Effector memory CD4-positive, alpha-beta T cell (primary cell): Measurements from ENCODE around the gene ERC1.

Experiments
- DNase-seq, 3 donors: peaks; one replicate each; pipeline ENCODE4 v3.0.0-alpha.2; 2020
- H3K27ac ChIP-seq: 2 replicates; pipeline ENCODE4 v1.7.0; 2013; ENCODE audit warnings: mild to moderate bottlenecking, low read length, moderate library complexity; ENCODE audit not compliant: insufficient read depth, poor library complexity, severe bottlenecking
- H3K27me3 ChIP-seq: replicated peaks from 2 replicates; pipeline ENCODE4 v1.7.0; 2013; ENCODE audit warnings: mild to moderate bottlenecking, low read length; ENCODE audit not compliant: insufficient read depth, control insufficient read depth, poor library complexity, severe bottlenecking
- H3K36me3 ChIP-seq: 2 replicates; pipeline ENCODE4 v1.7.0; 2013; ENCODE audit warnings: mild to moderate bottlenecking, low read length, moderate library complexity; ENCODE audit not compliant: control insufficient read depth, insufficient read depth
- H3K4me1 ChIP-seq: 2 replicates; pipeline ENCODE4 v1.7.0; 2013; ENCODE audit warnings: low read length, mild to moderate bottlenecking; ENCODE audit not compliant: control insufficient read depth, insufficient read depth, poor library complexity, severe bottlenecking
- H3K4me3 ChIP-seq: 2 replicates; pipeline ENCODE4 v1.7.0; 2013; ENCODE audit warnings: low read length, low read depth, mild to moderate bottlenecking; ENCODE audit not compliant: insufficient read depth, poor library complexity, severe bottlenecking
- H3K9me3 ChIP-seq: 2 replicates; pipeline ENCODE4 v1.7.0; 2013; ENCODE audit warnings: mild to moderate bottlenecking, low read length, moderate library complexity; ENCODE audit not compliant: control insufficient read depth

Gene ERC1

GRCh38 chr12:1531654-1532374 is 540.8 kb downstream of the ERC1 start:
- H3K27ac ChIP-seq, result no peak overlapping the region
- no peaks in the 10 kb centered on the region for H3K36me3 ChIP-seq
- no peaks in the 10 kb centered on the region for H3K9me3 ChIP-seq
- peaks cover 27% of the 10 kb centered on the region for H3K27me3 ChIP-seq
- H3K4me1 ChIP-seq, result peaks cover 38% of the 10 kb centered on the region
- peak overlapping the region; percentile 48 for H3K4me3 ChIP-seq
- no peak for DNase-seq

GRCh38 chr12:1532375-1533165 is 541.5 kb downstream of the ERC1 start:
- Histone ChIP-seq H3K36me3 (no peaks in the 10 kb centered on the region), H3K27me3 (peaks cover 27% of the 10 kb centered on the region), H3K4me3 (peak overlapping the region; percentile 24), H3K4me1 (peaks cover 38% of the 10 kb centered on the region), H3K27ac (no peak overlapping the region), H3K9me3 (no peaks in the 10 kb centered on the region)
- DNase-seq, result no peak

DNA sequence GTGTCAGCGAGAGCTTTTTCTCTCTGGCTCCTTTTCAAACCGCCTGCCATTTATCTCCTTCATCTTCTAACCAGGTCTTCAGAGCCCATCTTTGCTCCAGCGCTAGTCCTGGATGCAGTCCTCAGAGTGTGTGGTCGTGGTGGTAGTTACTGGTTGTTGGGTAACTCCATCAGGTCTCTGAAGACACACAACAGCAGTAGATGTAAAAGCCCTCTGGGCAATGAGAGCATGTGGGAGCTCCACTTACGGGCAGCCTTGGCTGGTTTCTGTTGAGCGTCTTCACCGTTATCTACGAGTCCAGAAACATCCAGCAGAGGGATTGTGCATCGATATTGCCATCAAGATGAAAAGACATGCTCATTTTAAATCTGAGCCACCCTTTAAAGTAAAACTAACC is 542.2 kb downstream of the ERC1 start:
- H3K27ac ChIP-seq, result no peak overlapping the region
- H3K9me3 ChIP-seq, result no peaks in the 10 kb centered on the region
- peak overlapping the region; percentile 24 for H3K4me3 ChIP-seq
- peaks cover 38% of the 10 kb centered on the region for H3K4me1 ChIP-seq
- DNase-seq, result no peak
- peaks cover 23% of the 10 kb centered on the region for H3K27me3 ChIP-seq
- H3K36me3 ChIP-seq, result no peaks in the 10 kb centered on the region

DNA sequence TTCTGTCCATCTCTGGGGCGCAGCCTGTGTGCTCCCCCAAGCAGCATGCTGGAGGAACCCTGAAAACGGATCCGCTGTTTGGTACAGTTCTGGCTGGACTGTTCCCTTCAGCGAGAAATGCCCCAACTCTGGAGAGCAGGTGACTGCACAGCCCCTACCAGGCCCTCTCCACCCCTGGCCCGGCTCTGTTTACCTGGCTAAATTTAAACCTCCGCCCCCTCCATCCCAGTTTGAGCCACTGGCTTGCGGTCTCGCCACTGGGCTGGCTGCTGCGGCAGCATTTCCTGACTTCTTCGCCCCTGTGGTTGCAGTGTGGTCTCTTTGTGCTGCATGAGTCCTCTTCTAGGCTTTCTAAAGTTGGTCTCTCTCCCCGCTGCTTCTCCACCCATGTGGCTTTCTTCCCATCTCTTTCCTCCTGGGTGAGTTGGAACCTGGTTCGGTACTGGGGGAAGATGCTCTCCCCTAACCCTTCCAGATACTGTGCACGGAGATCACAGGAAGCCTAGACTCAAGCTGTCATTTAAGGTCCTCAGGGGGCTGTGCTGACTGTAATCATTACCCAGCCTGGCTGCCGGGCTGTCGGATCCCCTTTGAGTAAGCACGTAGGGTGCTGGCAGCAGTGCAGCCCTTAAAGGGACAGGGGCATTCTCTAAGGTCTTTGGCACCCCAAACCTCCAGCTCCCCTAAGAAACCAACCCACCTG is 542.7 kb downstream of the ERC1 start:
- Histone ChIP-seq H3K36me3 (no peaks in the 10 kb centered on the region), H3K27ac (no peak overlapping the region), H3K4me3 (peak overlapping the region; percentile 24), H3K27me3 (peaks cover 23% of the 10 kb centered on the region), H3K4me1 (peaks cover 38% of the 10 kb centered on the region), H3K9me3 (no peaks in the 10 kb centered on the region)
- peak in 1 of 3 donors; percentile 11 for DNase-seq

GRCh38 chr12:1534748-1535147 is 543.7 kb downstream of the ERC1 start:
- Histone ChIP-seq H3K36me3 (no peaks in the 10 kb centered on the region), H3K4me1 (peaks cover 35% of the 10 kb centered on the region), H3K27ac (no peak overlapping the region), H3K9me3 (no peaks in the 10 kb centered on the region), H3K4me3 (no peak overlapping the region), H3K27me3 (peaks cover 20% of the 10 kb centered on the region)
- no peak for DNase-seq

DNA sequence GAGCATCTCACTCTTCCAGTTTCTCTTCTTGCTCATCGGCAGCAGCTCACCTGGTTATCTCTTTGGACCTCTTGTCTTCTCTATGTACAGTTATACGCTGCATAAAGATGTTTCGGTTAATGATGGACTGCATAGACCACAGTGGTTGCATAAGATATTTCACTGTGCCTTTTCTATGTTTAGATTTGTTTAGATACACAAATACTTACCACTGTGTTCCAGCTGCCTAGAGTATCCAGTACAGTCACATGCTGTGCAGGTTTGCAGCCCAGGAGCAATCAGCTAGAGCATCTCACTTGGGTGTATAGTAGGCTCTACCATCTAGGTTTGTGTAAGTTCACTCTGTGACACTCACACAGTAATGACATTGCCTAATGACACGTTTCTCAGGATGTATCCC is 545.8 kb downstream of the ERC1 start:
- H3K27me3 ChIP-seq, result peaks cover 17% of the 10 kb centered on the region

DNA sequence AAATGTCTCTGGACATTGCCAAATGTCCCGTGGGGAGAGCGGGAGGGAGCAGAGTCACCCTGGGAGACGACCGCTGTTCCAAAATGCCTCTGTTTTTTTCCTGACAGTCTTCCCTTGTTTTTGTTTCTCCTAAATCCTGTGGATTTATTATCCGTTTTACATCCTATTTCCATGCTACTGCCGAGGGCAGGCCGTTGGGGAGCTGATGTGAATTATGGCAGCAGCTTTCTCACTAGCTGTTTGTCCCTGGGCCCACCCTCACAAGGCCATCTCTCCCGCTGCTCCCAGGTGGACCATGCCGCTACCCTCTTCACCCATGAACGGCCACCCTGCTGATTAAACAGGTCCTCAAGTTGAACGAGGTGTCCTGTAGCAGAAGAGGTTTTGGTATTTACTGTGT is 548.1 kb downstream of the ERC1 start:
- H3K27me3 ChIP-seq, result peaks cover 13% of the 10 kb centered on the region

More for the DNA sequence above, 545.8 kb downstream of the ERC1 start:
- Histone ChIP-seq H3K27ac (no peak overlapping the region), H3K36me3 (no peaks in the 10 kb centered on the region), H3K4me3 (no peak overlapping the region), H3K4me1 (peaks cover 24% of the 10 kb centered on the region), H3K9me3 (no peaks in the 10 kb centered on the region)
- no peak for DNase-seq

DNA sequence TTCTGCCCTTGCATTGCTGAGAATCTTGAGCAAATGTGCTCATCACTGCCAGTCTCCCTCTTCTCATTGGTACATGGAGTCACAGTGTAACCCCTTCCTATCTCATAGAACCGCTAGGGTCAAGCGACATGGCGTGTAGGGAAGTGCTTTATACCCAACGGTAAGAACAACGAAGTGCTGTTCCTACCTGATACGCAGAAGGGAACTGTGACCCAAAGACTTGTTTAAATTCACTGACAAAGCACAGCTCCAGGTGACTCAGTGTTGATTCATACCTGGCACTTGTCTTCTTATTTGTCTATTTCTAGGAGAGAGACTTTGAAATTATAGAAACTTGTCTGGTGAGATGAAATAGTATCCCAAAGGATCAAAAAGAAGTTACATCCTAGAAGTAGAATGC is 549.7 kb downstream of the ERC1 start:
- Histone ChIP-seq H3K4me3 (no peak overlapping the region), H3K27me3 (peaks cover 3% of the 10 kb centered on the region), H3K4me1 (no peaks in the 10 kb centered on the region), H3K9me3 (no peaks in the 10 kb centered on the region), H3K27ac (no peak overlapping the region), H3K36me3 (no peaks in the 10 kb centered on the region)
- DNase-seq, result no peak

More for the DNA sequence above, 548.1 kb downstream of the ERC1 start:
- DNase-seq, result no peak
- no peak overlapping the region for H3K27ac ChIP-seq
- H3K4me1 ChIP-seq, result peaks cover 5% of the 10 kb centered on the region
- no peaks in the 10 kb centered on the region for H3K9me3 ChIP-seq
- no peak overlapping the region for H3K4me3 ChIP-seq
- no peaks in the 10 kb centered on the region for H3K36me3 ChIP-seq

GRCh38 chr12:1542599-1542998 is 551.6 kb downstream of the ERC1 start:
- Histone ChIP-seq H3K36me3 (no peaks in the 10 kb centered on the region), H3K4me3 (no peak overlapping the region), H3K4me1 (no peaks in the 10 kb centered on the region), H3K27me3 (peaks cover 3% of the 10 kb centered on the region), H3K9me3 (no peaks in the 10 kb centered on the region), H3K27ac (no peak overlapping the region)
- no peak for DNase-seq
